ENCODE data around the gene CARD14. TPM values are rescaled to one million over a fixed set of nuclear protein-coding genes. Genes with fewer than 3 reads are reported as not detected.
"Not testable (repeated sequence)": the region's sequence is repeated elsewhere in the genome, so short reads cannot be mapped to it uniquely, and the experiment has no call there.

Gene CARD14
- total and polyA plus RNA-seq, 5 experiments from 2014 or later, result not detected

GRCh38 chr17:80195141-80195540 lies 25.3 kb downstream of the CARD14 start:
- Mint-ChIP-seq H3K27ac (peak overlapping the region in 1 of 10 donors; percentile 27), H3K27me3 (peaks cover 0 to 13% (median 2%) of the 10 kb centered on the region in 5 donors), H3K9me3 (no peaks in the 10 kb centered on the region), H3K4me1 (peaks cover 5 to 7% (median 6%) of the 10 kb centered on the region in 4 donors), H3K36me3 (no peaks in the 10 kb centered on the region), H3K4me3 (no peak overlapping the region)
- no peak for ATAC-seq
- POLR2A ChIA-PET, result interaction anchor here (0.9 to 1.7 kb wide), 4 partner anchors 24 to 121 kb away, joined by 3 to 8 read pairs (median 5); no protein-coding TSS in a partner anchor
- no peak for DNase-seq

GRCh38 chr17:80195671-80196529 lies 26.1 kb downstream of the CARD14 start:
- peak overlapping the region in 1 of 10 donors; percentile 48 for H3K4me3 Mint-ChIP-seq
- peak overlapping the region in 7 of 10 donors; percentile 4 to 93 (median 51) for H3K27ac Mint-ChIP-seq
- peaks cover 5 to 7% (median 6%) of the 10 kb centered on the region in 4 donors for H3K4me1 Mint-ChIP-seq
- no peaks in the 10 kb centered on the region for H3K9me3 Mint-ChIP-seq
- H3K36me3 Mint-ChIP-seq, result no peaks in the 10 kb centered on the region
- POLR2A ChIA-PET, result interaction anchor here (0.6 to 1.8 kb wide), 8 partner anchors 15 to 120 kb away, joined by 3 to 8 read pairs (median 4); partner anchors contain the start of genes SGSH and SLC26A11
- H3K27me3 Mint-ChIP-seq, result peaks cover 0 to 10% (median 2%) of the 10 kb centered on the region in 5 donors
- peak; percentile 62 to 70 for ATAC-seq
- peak; percentile 37 to 80 (median 57) for DNase-seq

- H3K36me3 Mint-ChIP-seq, result no peaks in the 10 kb centered on the region
- peak overlapping the region in 2 of 10 donors; percentile 74 to 93 for H3K27ac Mint-ChIP-seq
- DNase-seq (no peak), ATAC-seq (no peak)
- H3K4me3 Mint-ChIP-seq, result no peak overlapping the region
- H3K4me1 Mint-ChIP-seq, result peaks cover 5 to 7% (median 6%) of the 10 kb centered on the region in 4 donors
- H3K9me3 Mint-ChIP-seq, result no peaks in the 10 kb centered on the region
- POLR2A ChIA-PET, result interaction anchor here (1.2 to 1.8 kb wide), 5 partner anchors 14 to 100 kb away, joined by 3 to 8 read pairs (median 4); partner anchors contain the start of genes SGSH and SLC26A11
- peaks cover 0 to 7% (median 2%) of the 10 kb centered on the region in 5 donors for H3K27me3 Mint-ChIP-seq
Measured at GRCh38 chr17:80196652-80197051, 26.8 kb downstream of the CARD14 start.

GRCh38 chr17:80198144-80198661 lies 28.4 kb downstream of the CARD14 start:
- no peaks in the 10 kb centered on the region for H3K36me3 Mint-ChIP-seq
- H3K4me1 Mint-ChIP-seq, result peaks cover 5 to 8% (median 6%) of the 10 kb centered on the region in 4 donors
- DNase-seq (no peak), ATAC-seq (no peak)
- POLR2A ChIA-PET, result no interaction called here
- no peaks in the 10 kb centered on the region for H3K9me3 Mint-ChIP-seq
- no peak overlapping the region for H3K4me3 Mint-ChIP-seq
- peaks cover 0 to 3% (median 2%) of the 10 kb centered on the region in 5 donors for H3K27me3 Mint-ChIP-seq
- H3K27ac Mint-ChIP-seq, result no peak overlapping the region

GRCh38 chr17:80199295-80199694 lies 29.5 kb downstream of the CARD14 start:
- POLR2A ChIA-PET, result interaction anchor here (0.6 to 0.7 kb wide), 2 partner anchors 35 to 53 kb away, joined by 3 to 5 read pairs; no protein-coding TSS in a partner anchor
- ATAC-seq, DNase-seq, H3K9me3 Mint-ChIP-seq, H3K4me1 Mint-ChIP-seq, H3K27ac Mint-ChIP-seq, H3K36me3 Mint-ChIP-seq, H3K27me3 Mint-ChIP-seq, H3K4me3 Mint-ChIP-seq: not testable (repeated sequence)

- H3K27ac Mint-ChIP-seq, result peak overlapping the region in 1 of 10 donors; percentile 14
- POLR2A ChIA-PET, result interaction anchor here (0.8 kb wide), 1 partner anchor 176 kb away, joined by 3 read pairs; no protein-coding TSS in a partner anchor
- H3K27me3 Mint-ChIP-seq, result no peaks in the 10 kb centered on the region
Measured at GRCh38 chr17:80201446-80201845, 31.6 kb downstream of the CARD14 start.

GRCh38 chr17:80202197-80202596 lies 32.4 kb downstream of the CARD14 start:
- POLR2A ChIA-PET, result no interaction called here
- H3K27me3 Mint-ChIP-seq, result no peaks in the 10 kb centered on the region
- no peaks in the 10 kb centered on the region for H3K9me3 Mint-ChIP-seq
- H3K36me3 Mint-ChIP-seq, result peaks cover 0 to 2% (median 0%) of the 10 kb centered on the region in 3 donors
- peak overlapping the region in 1 of 10 donors; percentile 59 for H3K27ac Mint-ChIP-seq
- ATAC-seq (no peak), DNase-seq (no peak)
- H3K4me1 Mint-ChIP-seq, result peaks cover 0 to 7% (median 2%) of the 10 kb centered on the region in 4 donors
- no peak overlapping the region for H3K4me3 Mint-ChIP-seq

More at GRCh38 chr17:80201446-80201845, 31.6 kb downstream of the CARD14 start:
- H3K4me3 Mint-ChIP-seq, result no peak overlapping the region
- no peak for DNase-seq
- no peak for ATAC-seq
- peaks cover 0 to 2% (median 0%) of the 10 kb centered on the region in 3 donors for H3K36me3 Mint-ChIP-seq
- H3K9me3 Mint-ChIP-seq, result no peaks in the 10 kb centered on the region
- peaks cover 0 to 7% (median 2%) of the 10 kb centered on the region in 4 donors for H3K4me1 Mint-ChIP-seq

- no peaks in the 10 kb centered on the region for H3K9me3 Mint-ChIP-seq
- DNase-seq (no peak), ATAC-seq (no peak)
- H3K4me1 Mint-ChIP-seq, result peaks cover 0 to 4% (median 0%) of the 10 kb centered on the region in 4 donors
- POLR2A ChIA-PET, result interaction anchor here (0.6 to 1.1 kb wide), 3 partner anchors 16 to 36 kb away, joined by 3 read pairs; partner anchors contain the start of genes SGSH and SLC26A11
- H3K27ac Mint-ChIP-seq, result no peak overlapping the region
- no peaks in the 10 kb centered on the region for H3K27me3 Mint-ChIP-seq
- H3K36me3 Mint-ChIP-seq, result peaks cover 0 to 2% (median 0%) of the 10 kb centered on the region in 3 donors
- no peak overlapping the region for H3K4me3 Mint-ChIP-seq
Measured at GRCh38 chr17:80203471-80203963, 33.7 kb downstream of the CARD14 start.

GRCh38 chr17:80204626-80205468 lies 35.0 kb downstream of the CARD14 start:
- Mint-ChIP-seq H3K4me1 (peaks cover 0 to 4% (median 0%) of the 10 kb centered on the region in 4 donors), H3K4me3 (no peak overlapping the region), H3K9me3 (no peaks in the 10 kb centered on the region), H3K27ac (peak overlapping the region in 3 of 10 donors; percentile 29 to 40 (median 39)), H3K27me3 (no peaks in the 10 kb centered on the region), H3K36me3 (peaks cover 0 to 10% (median 0%) of the 10 kb centered on the region in 3 donors)
- ATAC-seq (no peak), DNase-seq (no peak)
- POLR2A ChIA-PET, result no interaction called here

GRCh38 chr17:80205811-80206210 lies 36.0 kb downstream of the CARD14 start:
- Mint-ChIP-seq H3K36me3 (peaks cover 0 to 19% (median 0%) of the 10 kb centered on the region in 3 donors), H3K27me3 (no peaks in the 10 kb centered on the region), H3K4me3 (no peak overlapping the region), H3K4me1 (peaks cover 0 to 7% (median 0%) of the 10 kb centered on the region in 4 donors), H3K9me3 (no peaks in the 10 kb centered on the region), H3K27ac (peak overlapping the region in 1 of 10 donors; percentile 33)
- POLR2A ChIA-PET, result no interaction called here
- no peak for DNase-seq
- no peak for ATAC-seq

GRCh38 chr17:80208050-80208449 lies 38.2 kb downstream of the CARD14 start:
- H3K4me1 Mint-ChIP-seq, result peaks cover 0 to 5% (median under 1%) of the 10 kb centered on the region in 4 donors
- no peak overlapping the region for H3K4me3 Mint-ChIP-seq

GRCh38 chr17:80209765-80210164 lies 39.9 kb downstream of the CARD14 start:
- Mint-ChIP-seq H3K9me3 (no peaks in the 10 kb centered on the region), H3K4me3 (no peak overlapping the region), H3K36me3 (peaks cover 0 to 46% (median 2%) of the 10 kb centered on the region in 3 donors), H3K27ac (no peak overlapping the region), H3K27me3 (no peaks in the 10 kb centered on the region), H3K4me1 (peaks cover 0 to 3% (median 1%) of the 10 kb centered on the region in 4 donors)
- POLR2A ChIA-PET, result interaction anchor here (0.6 kb wide), 1 partner anchor 34 kb away, joined by 4 read pairs; no protein-coding TSS in a partner anchor
- no peak for DNase-seq
- ATAC-seq, result no peak

More at GRCh38 chr17:80208050-80208449, 38.2 kb downstream of the CARD14 start:
- Mint-ChIP-seq H3K36me3 (peaks cover 0 to 33% (median 2%) of the 10 kb centered on the region in 3 donors), H3K27me3 (no peaks in the 10 kb centered on the region), H3K27ac (peak overlapping the region in 1 of 10 donors; percentile 40), H3K9me3 (no peaks in the 10 kb centered on the region)
- DNase-seq (no peak), ATAC-seq (no peak)
- POLR2A ChIA-PET, result no interaction called here

Measured in naive thymus-derived CD8-positive, alpha-beta T cell (primary cell).